Measurements from ENCODE around the gene RARB.

GRCh38 chr3:25568525-25569078, 140.5 kb downstream of the RARB start:
- TF ChIP-seq YY1 (IDR thresholded peaks at IDR 0.05; ENCODE audit: insufficient read depth, insufficient read length) = no peak
- TF ChIP-seq ZNF274 (IDR thresholded peaks at IDR 0.05; ENCODE audit: low read depth, low read length) = no peak
- TF ChIP-seq SUZ12 (IDR thresholded peaks at IDR 0.05; ENCODE audit: extremely low read depth, insufficient read depth, insufficient read length) = no peak

Measured in NT2/D1 (cell line).